Natural killer cell treated with Interleukin-12 subunit alpha and Interleukin-12 subunit beta and Interleukin-15 and Interleukin-18, amount 100 ng/mL, for 72 hours (primary cell): ENCODE data around the gene COTL1. TPM values are rescaled to one million over a fixed set of nuclear protein-coding genes. Genes with fewer than 3 reads are reported as not detected.

ENCODE experiments used
- ATAC-seq, 2 donors: fragments of 150-1000 bp; cut with Tn5 transposase in 1 of 2; sonication (Bioruptor Pico), chemical (Tn5 transposase) in 1 of 2; 2 replicates each; pipeline ENCODE4 v1.10.0; 2021
- DNase-seq: peaks from one replicate; pipeline ENCODE4 v3.0.0; 2022; ENCODE audit warnings: low spot score
- H3K27ac Mint-ChIP-seq, 2 donors: 1 replicate in 1 of 2; 2 replicates in 1 of 2; pipeline ENCODE4 v1.8.0; 2022; ENCODE audit warnings: mixed read lengths in 2 of 2, mild to moderate bottlenecking in 1 of 2, moderate library complexity in 1 of 2
- H3K27me3 Mint-ChIP-seq, 2 donors: 1 replicate in 1 of 2; 2 replicates in 1 of 2; pipeline ENCODE4 v1.8.0; 2022; ENCODE audit warnings: mixed read lengths in 2 of 2
- H3K36me3 Mint-ChIP-seq: one replicate; pipeline ENCODE4 v1.8.0; 2022; ENCODE audit warnings: mixed read lengths
- H3K4me1 Mint-ChIP-seq, 2 donors: 1 replicate in 1 of 2; 2 replicates in 1 of 2; pipeline ENCODE4 v1.8.0; 2022; ENCODE audit warnings: low read depth in 2 of 2, mixed read lengths in 2 of 2, mild to moderate bottlenecking in 1 of 2
- H3K4me3 Mint-ChIP-seq: one replicate; pipeline ENCODE4 v1.8.0; 2022; ENCODE audit warnings: mixed read lengths
- H3K9me3 Mint-ChIP-seq: 2 replicates; pipeline ENCODE4 v1.8.0; 2022; ENCODE audit warnings: mixed read lengths
- total RNA-seq, 2 donors: library from RNA; stranded (reverse); gene quantifications; one replicate each; pipeline ENCODE4 v1.2.3, GENCODE V29; 2022

Gene COTL1
- total RNA-seq, 2 donors from 2014 or later, result 128 to 154 TPM

GRCh38 chr16:84575914-84576313 is 42.0 kb downstream of the COTL1 start:
- Mint-ChIP-seq H3K27ac (no peak overlapping the region), H3K4me1 (peaks cover 0 to 9% of the 10 kb centered on the region in 2 donors), H3K9me3 (no peaks in the 10 kb centered on the region)

GRCh38 chr16:84574191-84574590 is 43.7 kb downstream of the COTL1 start:
- H3K36me3 Mint-ChIP-seq, result peaks cover 4% of the 10 kb centered on the region
- H3K4me1 Mint-ChIP-seq, result peaks cover 0 to 9% of the 10 kb centered on the region in 2 donors
- no peak overlapping the region for H3K27ac Mint-ChIP-seq

More at GRCh38 chr16:84575914-84576313, 42.0 kb downstream of the COTL1 start:
- no peak overlapping the region for H3K4me3 Mint-ChIP-seq
- DNase-seq, result no peak
- no peaks in the 10 kb centered on the region for H3K36me3 Mint-ChIP-seq
- H3K27me3 Mint-ChIP-seq, result no peaks in the 10 kb centered on the region
- ATAC-seq, result no peak

DNA sequence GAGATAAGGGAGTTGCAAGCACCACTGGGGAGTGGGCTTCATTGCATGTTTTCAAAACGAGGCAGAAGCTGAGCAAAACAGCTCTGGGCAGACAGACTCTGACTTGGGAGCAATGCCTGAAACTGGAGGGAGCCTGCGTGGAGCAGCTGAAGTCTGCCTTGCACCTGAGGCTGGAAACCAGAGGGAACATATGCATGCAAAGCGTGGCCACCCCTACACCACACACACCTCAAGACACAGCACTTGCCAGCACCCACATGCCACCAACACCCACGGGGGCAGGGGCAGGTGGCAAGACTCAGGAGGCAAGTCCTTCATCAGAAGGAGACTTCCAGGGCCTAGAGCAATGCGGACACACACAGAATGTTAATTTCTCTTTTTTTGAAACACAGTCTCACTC is 45.8 kb downstream of the COTL1 start:
- H3K4me1 Mint-ChIP-seq, result peaks cover 10 to 16% of the 10 kb centered on the region in 2 donors
- H3K36me3 Mint-ChIP-seq, result peaks cover 9% of the 10 kb centered on the region
- DNase-seq, result no peak
- H3K27ac Mint-ChIP-seq, result no peak overlapping the region
- no peak overlapping the region for H3K4me3 Mint-ChIP-seq
- H3K9me3 Mint-ChIP-seq, result peaks cover 6% of the 10 kb centered on the region
- H3K27me3 Mint-ChIP-seq, result no peaks in the 10 kb centered on the region
- ATAC-seq, result no peak

More at GRCh38 chr16:84574191-84574590, 43.7 kb downstream of the COTL1 start:
- no peak for ATAC-seq
- Mint-ChIP-seq H3K4me3 (no peak overlapping the region), H3K27me3 (no peaks in the 10 kb centered on the region), H3K9me3 (peaks cover 3% of the 10 kb centered on the region)
- DNase-seq, result no peak

GRCh38 chr16:84571506-84571905 is 46.4 kb downstream of the COTL1 start:
- H3K36me3 Mint-ChIP-seq, result peaks cover 9% of the 10 kb centered on the region
- peaks cover 10 to 13% of the 10 kb centered on the region in 2 donors for H3K4me1 Mint-ChIP-seq
- H3K27me3 Mint-ChIP-seq, result no peaks in the 10 kb centered on the region
- H3K9me3 Mint-ChIP-seq, result peaks cover 6% of the 10 kb centered on the region
- ATAC-seq (peak in 1 of 2 donors; percentile 40), DNase-seq (no peak)
- no peak overlapping the region for H3K27ac Mint-ChIP-seq
- H3K4me3 Mint-ChIP-seq, result no peak overlapping the region

GRCh38 chr16:84570739-84571403 is 47.0 kb downstream of the COTL1 start:
- H3K27me3 Mint-ChIP-seq, result no peaks in the 10 kb centered on the region
- peaks cover 10 to 13% of the 10 kb centered on the region in 2 donors for H3K4me1 Mint-ChIP-seq
- H3K4me3 Mint-ChIP-seq, result no peak overlapping the region
- no peak overlapping the region for H3K27ac Mint-ChIP-seq
- peaks cover 6% of the 10 kb centered on the region for H3K9me3 Mint-ChIP-seq
- no peak for DNase-seq
- H3K36me3 Mint-ChIP-seq, result peaks cover 9% of the 10 kb centered on the region
- ATAC-seq, result no peak

GRCh38 chr16:84569382-84569987 is 48.4 kb downstream of the COTL1 start:
- Mint-ChIP-seq H3K27ac (no peak overlapping the region), H3K36me3 (peaks cover 9% of the 10 kb centered on the region), H3K4me3 (no peak overlapping the region), H3K9me3 (peaks cover 6% of the 10 kb centered on the region), H3K27me3 (no peaks in the 10 kb centered on the region), H3K4me1 (peaks cover 10 to 13% of the 10 kb centered on the region in 2 donors)
- DNase-seq (no peak), ATAC-seq (no peak)

DNA sequence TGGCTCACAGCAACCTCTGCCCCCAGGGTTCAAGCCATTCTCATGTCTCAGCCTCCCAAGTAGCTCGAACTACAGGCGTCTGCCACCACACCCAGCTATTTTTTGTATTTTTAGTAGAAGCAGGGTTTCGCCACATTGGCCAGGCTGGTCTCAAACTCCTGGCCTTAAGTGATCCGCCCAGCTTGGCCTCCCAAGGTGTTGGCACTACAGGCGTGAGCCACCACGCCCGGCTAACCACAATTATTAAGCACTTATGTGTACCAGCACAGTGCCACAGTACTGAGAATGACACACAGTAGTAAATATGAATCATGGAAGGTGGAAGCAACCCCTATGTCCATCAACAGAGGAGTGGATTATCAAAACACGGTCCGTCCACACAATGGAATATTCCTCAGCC is 49.8 kb downstream of the COTL1 start:
- H3K27ac Mint-ChIP-seq, result no peak overlapping the region
- no peak overlapping the region for H3K4me3 Mint-ChIP-seq
- H3K36me3 Mint-ChIP-seq, result peaks cover 9% of the 10 kb centered on the region
- H3K4me1 Mint-ChIP-seq, result peaks cover 10 to 13% of the 10 kb centered on the region in 2 donors
- H3K27me3 Mint-ChIP-seq, result no peaks in the 10 kb centered on the region
- peaks cover 6% of the 10 kb centered on the region for H3K9me3 Mint-ChIP-seq
- DNase-seq, result no peak
- no peak for ATAC-seq

DNA sequence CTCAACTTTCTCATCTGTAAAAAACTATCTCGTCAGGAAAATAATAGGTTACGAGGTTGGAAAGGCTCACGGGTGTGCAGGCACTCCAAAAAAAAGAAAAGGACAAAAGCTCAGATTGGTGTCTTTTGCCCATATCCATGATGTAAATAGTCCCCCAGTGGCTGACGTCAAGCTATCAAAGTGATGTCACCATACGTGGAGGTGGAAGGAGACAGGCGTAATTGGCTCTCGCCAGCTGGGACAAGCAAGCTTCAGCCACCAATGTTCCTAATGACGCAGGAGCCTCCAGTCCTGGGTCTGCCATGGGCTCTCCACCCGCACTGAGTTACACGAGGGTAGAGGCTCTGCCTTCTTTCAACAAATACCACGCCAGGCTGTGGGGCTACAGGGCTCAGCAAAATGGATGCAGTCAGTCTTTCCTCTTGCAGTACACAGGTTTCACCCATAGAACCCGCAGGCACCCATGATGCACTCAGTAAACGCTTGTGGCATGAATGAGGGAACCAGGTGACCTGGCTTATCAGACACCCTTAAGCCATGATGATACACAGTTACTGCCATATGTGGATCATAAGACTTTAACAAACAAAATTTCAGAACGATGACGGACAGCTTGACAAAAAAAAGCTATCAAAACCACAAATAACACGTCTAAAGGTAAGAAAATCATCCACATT is 50.5 kb downstream of the COTL1 start:
- Mint-ChIP-seq H3K4me3 (no peak overlapping the region), H3K27ac (peak overlapping the region in 1 of 2 donors; percentile 72), H3K9me3 (peaks cover 6% of the 10 kb centered on the region), H3K27me3 (no peaks in the 10 kb centered on the region), H3K4me1 (peaks cover 10% of the 10 kb centered on the region in 2 donors), H3K36me3 (peaks cover 9% of the 10 kb centered on the region)
- ATAC-seq, result no peak
- no peak for DNase-seq

DNA sequence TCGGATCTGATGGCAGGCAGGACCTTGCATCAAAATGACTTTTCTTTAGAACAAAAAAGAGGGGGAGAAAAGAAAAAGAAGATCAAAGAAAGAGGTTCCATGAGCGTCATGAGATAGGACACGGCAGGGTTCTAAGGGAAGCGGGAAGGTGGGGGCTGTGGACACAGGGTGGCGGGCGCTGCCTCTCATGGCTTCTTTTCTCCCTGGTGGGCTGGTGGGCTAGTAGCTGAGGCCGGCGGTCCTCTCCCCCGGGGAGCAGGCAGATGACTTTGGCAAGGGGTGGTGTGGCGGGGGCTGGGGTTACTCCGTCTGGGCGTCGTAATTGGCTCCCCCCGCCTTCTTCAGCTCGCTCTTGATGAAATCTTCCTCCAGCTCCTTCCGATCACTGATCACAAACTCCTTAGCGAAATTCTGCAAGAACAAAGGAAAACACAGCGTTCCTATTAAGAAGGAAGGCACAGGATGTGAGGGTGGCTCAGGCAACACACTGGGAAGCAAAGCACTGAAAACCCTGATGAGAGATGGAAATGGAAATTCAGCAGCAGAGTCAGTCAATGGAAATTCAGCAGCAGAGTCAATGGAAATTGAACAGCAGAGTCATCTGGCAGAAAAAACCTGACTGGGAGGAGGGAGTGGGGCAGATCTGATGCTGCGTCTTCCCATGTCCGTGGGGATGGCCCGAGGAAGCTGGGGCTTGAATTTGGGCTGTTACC is 51.2 kb downstream of the COTL1 start:
- Mint-ChIP-seq H3K4me3 (no peak overlapping the region), H3K27ac (peak overlapping the region in 1 of 2 donors; percentile 72), H3K9me3 (peaks cover 6% of the 10 kb centered on the region), H3K36me3 (peaks cover 9% of the 10 kb centered on the region), H3K4me1 (peaks cover 6 to 10% of the 10 kb centered on the region in 2 donors), H3K27me3 (no peaks in the 10 kb centered on the region)
- ATAC-seq, result no peak
- DNase-seq, result no peak

- DNase-seq (no peak), ATAC-seq (no peak)
- Mint-ChIP-seq H3K36me3 (peaks cover 9% of the 10 kb centered on the region), H3K27me3 (no peaks in the 10 kb centered on the region), H3K9me3 (peaks cover 6% of the 10 kb centered on the region), H3K4me3 (no peak overlapping the region), H3K27ac (no peak overlapping the region), H3K4me1 (peaks cover 6 to 10% of the 10 kb centered on the region in 2 donors)
These were observed 52.0 kb downstream of the COTL1 start for GRCh38 chr16:84565669-84566495.

DNA sequence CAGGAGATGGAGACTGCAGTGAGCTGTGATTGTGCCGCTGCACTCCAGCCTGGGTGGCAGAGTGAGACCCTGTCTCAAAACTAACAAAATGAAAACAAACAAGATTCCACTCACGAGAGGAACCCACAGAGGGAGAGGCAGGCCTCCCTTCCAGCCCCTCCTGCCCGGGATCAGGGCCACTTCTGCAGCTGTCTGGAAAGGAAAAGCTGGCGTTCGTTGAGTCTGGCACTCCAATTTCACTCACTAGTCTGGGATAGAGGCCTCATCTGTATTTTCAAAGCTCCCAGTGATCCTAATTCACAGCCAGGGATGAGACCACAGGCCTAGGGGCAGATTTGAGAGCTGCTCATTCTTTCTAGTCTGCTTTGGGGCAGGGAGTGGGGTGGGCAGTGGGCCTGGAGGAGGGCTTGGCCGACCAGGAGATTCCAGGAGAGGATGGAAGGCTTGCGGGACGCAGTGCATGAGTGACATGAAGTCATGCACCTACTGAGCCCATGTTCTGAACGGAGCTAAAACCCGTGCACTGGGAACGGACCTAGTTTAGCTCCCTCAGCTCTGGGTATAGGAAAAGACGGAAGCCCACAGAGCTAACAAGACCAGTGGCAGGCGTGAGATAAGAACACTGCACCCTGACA is 54.0 kb downstream of the COTL1 start:
- H3K27ac Mint-ChIP-seq, result no peak overlapping the region
- H3K36me3 Mint-ChIP-seq, result peaks cover 5% of the 10 kb centered on the region
- H3K9me3 Mint-ChIP-seq, result peaks cover 2% of the 10 kb centered on the region
- ATAC-seq (no peak), DNase-seq (no peak)
- peaks cover 0 to 2% of the 10 kb centered on the region in 2 donors for H3K27me3 Mint-ChIP-seq
- H3K4me1 Mint-ChIP-seq, result peaks cover 6 to 10% of the 10 kb centered on the region in 2 donors
- H3K4me3 Mint-ChIP-seq, result no peak overlapping the region

- Mint-ChIP-seq H3K4me1 (peaks cover 4 to 7% of the 10 kb centered on the region in 2 donors), H3K27ac (no peak overlapping the region), H3K9me3 (no peaks in the 10 kb centered on the region), H3K36me3 (peaks cover under 1% of the 10 kb centered on the region), H3K27me3 (peaks cover 0 to 2% of the 10 kb centered on the region in 2 donors), H3K4me3 (no peak overlapping the region)
- DNase-seq (no peak), ATAC-seq (no peak)
These were observed 54.7 kb downstream of the COTL1 start for GRCh38 chr16:84563064-84563715.
